Vagina (tissue), 2 donors: ENCODE measurements around the gene RASSF10.

Source experiments
- POLR2A ChIP-seq, 2 donors: fragments of 450-650 bp; IDR thresholded peaks; one replicate each; pipeline ENCODE4 v1.6.1; 2017; ENCODE audit warnings: antibody characterized with exemption in 2 of 2, mild to moderate bottlenecking in 2 of 2, moderate library complexity in 2 of 2
- POLR2AphosphoS5 ChIP-seq, 2 donors: sonication (generic); formaldehyde crosslinking; IDR thresholded peaks; one replicate each; pipeline ENCODE4 v1.9.0; 2017; ENCODE audit warnings: antibody characterized with exemption in 2 of 2, mild to moderate bottlenecking in 2 of 2, low read depth in 1 of 2; ENCODE audit not compliant: insufficient read depth in 1 of 2
- TF ChIP-seq, protein P1 (sequence below), 3 experiments: fragments of 450-650 bp in 2 of 3; fragments of 200-600 bp in 1 of 3; sonication (generic) in 1 of 3; IDR thresholded peaks; one replicate each; pipeline ENCODE4 v1.5.1; 2017 to 2019; ENCODE audit warnings: antibody characterized with exemption in 3 of 3, mild to moderate bottlenecking in 2 of 3, moderate library complexity in 2 of 3

DNA sequence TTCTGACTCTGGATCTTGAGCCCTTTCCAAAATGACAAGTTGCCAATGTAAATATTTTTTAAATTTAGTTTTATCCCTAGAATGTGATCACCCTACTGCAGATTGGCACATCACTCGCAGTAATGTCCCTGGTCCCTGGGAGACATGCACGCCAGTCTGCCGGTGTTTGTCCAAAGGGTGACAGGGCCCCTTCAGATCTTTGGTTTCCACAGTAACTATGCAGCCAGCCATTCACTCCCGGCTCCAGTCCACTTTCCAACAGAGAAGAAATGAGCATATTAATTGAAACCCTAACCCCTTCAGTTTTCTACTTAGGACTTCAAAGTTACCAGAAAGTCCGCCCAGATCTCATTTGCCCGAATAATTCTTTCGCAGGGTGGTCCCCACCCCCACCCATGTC is 25.8 kb upstream of the RASSF10 start:
- TF ChIP-seq, protein P1, sequence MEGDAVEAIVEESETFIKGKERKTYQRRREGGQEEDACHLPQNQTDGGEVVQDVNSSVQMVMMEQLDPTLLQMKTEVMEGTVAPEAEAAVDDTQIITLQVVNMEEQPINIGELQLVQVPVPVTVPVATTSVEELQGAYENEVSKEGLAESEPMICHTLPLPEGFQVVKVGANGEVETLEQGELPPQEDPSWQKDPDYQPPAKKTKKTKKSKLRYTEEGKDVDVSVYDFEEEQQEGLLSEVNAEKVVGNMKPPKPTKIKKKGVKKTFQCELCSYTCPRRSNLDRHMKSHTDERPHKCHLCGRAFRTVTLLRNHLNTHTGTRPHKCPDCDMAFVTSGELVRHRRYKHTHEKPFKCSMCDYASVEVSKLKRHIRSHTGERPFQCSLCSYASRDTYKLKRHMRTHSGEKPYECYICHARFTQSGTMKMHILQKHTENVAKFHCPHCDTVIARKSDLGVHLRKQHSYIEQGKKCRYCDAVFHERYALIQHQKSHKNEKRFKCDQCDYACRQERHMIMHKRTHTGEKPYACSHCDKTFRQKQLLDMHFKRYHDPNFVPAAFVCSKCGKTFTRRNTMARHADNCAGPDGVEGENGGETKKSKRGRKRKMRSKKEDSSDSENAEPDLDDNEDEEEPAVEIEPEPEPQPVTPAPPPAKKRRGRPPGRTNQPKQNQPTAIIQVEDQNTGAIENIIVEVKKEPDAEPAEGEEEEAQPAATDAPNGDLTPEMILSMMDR (IDR thresholded peaks at IDR 0.05), result no peak
- TF ChIP-seq POLR2A (IDR thresholded peaks at IDR 0.05) (no peak), POLR2AphosphoS5 (IDR thresholded peaks at IDR 0.05; ENCODE audit: insufficient read depth in 1 of 2, low read depth in 1 of 2) (no peak)
